HG03139 (cell line): Measurements from ENCODE around the gene SDSL.

Source experiments
- ATAC-seq: cut with Tn5 transposase; IDR thresholded peaks from one replicate; pipeline ENCODE4 v1.9.1; 2021; ENCODE audit not compliant: unreplicated experiment

SDSL gene

GRCh38 chr12:113418213-113418879 lies 3.8 kb upstream of the SDSL start:
- no peak for ATAC-seq

- ATAC-seq = no peak
These were observed 1.1 kb upstream of the SDSL start for GRCh38 chr12:113420996-113421595.

GRCh38 chr12:113422886-113423669 lies 898 bp downstream of the SDSL start:
- ATAC-seq = no peak

GRCh38 chr12:113424456-113424855 lies 2.3 kb downstream of the SDSL start:
- ATAC-seq = no peak

- ATAC-seq = no peak
These were observed 3.0 kb downstream of the SDSL start for GRCh38 chr12:113424915-113425823.

GRCh38 chr12:113425960-113426453 lies 3.8 kb downstream of the SDSL start:
- ATAC-seq = no peak

- no peak for ATAC-seq
These were observed 5.7 kb downstream of the SDSL start for GRCh38 chr12:113427882-113428281.

GRCh38 chr12:113428482-113428881 lies 6.3 kb downstream of the SDSL start:
- ATAC-seq = no peak

GRCh38 chr12:113432986-113433385 lies 10.8 kb downstream of the SDSL start:
- ATAC-seq = no peak

GRCh38 chr12:113435367-113435766 lies 13.2 kb downstream of the SDSL start:
- ATAC-seq = no peak

- ATAC-seq = no peak
These were observed 14.4 kb downstream of the SDSL start for GRCh38 chr12:113436586-113436985.

GRCh38 chr12:113436993-113437728 lies 15.0 kb downstream of the SDSL start:
- ATAC-seq = no peak

GRCh38 chr12:113437729-113438100 lies 15.5 kb downstream of the SDSL start:
- no peak for ATAC-seq

- ATAC-seq = no peak
These were observed 16.5 kb downstream of the SDSL start for GRCh38 chr12:113438523-113439300.

GRCh38 chr12:113439301-113439597 lies 17.1 kb downstream of the SDSL start:
- ATAC-seq = no peak

- no peak for ATAC-seq
These were observed 17.4 kb downstream of the SDSL start for GRCh38 chr12:113439606-113440030.

- no peak for ATAC-seq
These were observed 18.2 kb downstream of the SDSL start for GRCh38 chr12:113440336-113440735.

- ATAC-seq = no peak
These were observed 19.0 kb downstream of the SDSL start for GRCh38 chr12:113440947-113441782.

GRCh38 chr12:113443030-113443539 lies 20.9 kb downstream of the SDSL start:
- ATAC-seq = no peak
